Effector memory CD4-positive, alpha-beta T cell (primary cell): ENCODE measurements around the gene RPS14.
"Not testable (repeated sequence)": the region's sequence is repeated elsewhere in the genome, so short reads cannot be mapped to it uniquely, and the experiment has no call there.

Source experiments
- DNase-seq, 3 donors: peaks; one replicate each; pipeline ENCODE4 v3.0.0-alpha.2; 2020
- H3K27ac ChIP-seq: 2 replicates; pipeline ENCODE4 v1.7.0; 2013; ENCODE audit warnings: mild to moderate bottlenecking, low read length, moderate library complexity; ENCODE audit not compliant: insufficient read depth, poor library complexity, severe bottlenecking
- H3K27me3 ChIP-seq: replicated peaks from 2 replicates; pipeline ENCODE4 v1.7.0; 2013; ENCODE audit warnings: mild to moderate bottlenecking, low read length; ENCODE audit not compliant: insufficient read depth, control insufficient read depth, poor library complexity, severe bottlenecking
- H3K36me3 ChIP-seq: 2 replicates; pipeline ENCODE4 v1.7.0; 2013; ENCODE audit warnings: mild to moderate bottlenecking, low read length, moderate library complexity; ENCODE audit not compliant: control insufficient read depth, insufficient read depth
- H3K4me1 ChIP-seq: 2 replicates; pipeline ENCODE4 v1.7.0; 2013; ENCODE audit warnings: low read length, mild to moderate bottlenecking; ENCODE audit not compliant: control insufficient read depth, insufficient read depth, poor library complexity, severe bottlenecking
- H3K4me3 ChIP-seq: 2 replicates; pipeline ENCODE4 v1.7.0; 2013; ENCODE audit warnings: low read length, low read depth, mild to moderate bottlenecking; ENCODE audit not compliant: insufficient read depth, poor library complexity, severe bottlenecking
- H3K9me3 ChIP-seq: 2 replicates; pipeline ENCODE4 v1.7.0; 2013; ENCODE audit warnings: mild to moderate bottlenecking, low read length, moderate library complexity; ENCODE audit not compliant: control insufficient read depth

Gene RPS14

GRCh38 chr5:150481708-150481965, 32.1 kb upstream of the RPS14 start:
- H3K4me3 ChIP-seq, result no peak overlapping the region
- H3K27me3 ChIP-seq, result peaks cover 9% of the 10 kb centered on the region
- DNase-seq, result no peak
- H3K36me3 ChIP-seq, result no peaks in the 10 kb centered on the region
- no peak overlapping the region for H3K27ac ChIP-seq
- peaks cover 2% of the 10 kb centered on the region for H3K4me1 ChIP-seq
- no peaks in the 10 kb centered on the region for H3K9me3 ChIP-seq

- Histone ChIP-seq H3K4me1 (no peaks in the 10 kb centered on the region), H3K4me3 (no peak overlapping the region), H3K27me3 (no peaks in the 10 kb centered on the region), H3K36me3 (no peaks in the 10 kb centered on the region), H3K9me3 (no peaks in the 10 kb centered on the region), H3K27ac (no peak overlapping the region)
- no peak for DNase-seq
These were observed 29.9 kb upstream of the RPS14 start for GRCh38 chr5:150479416-150479815.

GRCh38 chr5:150476568-150476967, 27.0 kb upstream of the RPS14 start:
- H3K36me3 ChIP-seq, H3K4me3 ChIP-seq, H3K4me1 ChIP-seq, H3K9me3 ChIP-seq, DNase-seq, H3K27me3 ChIP-seq, H3K27ac ChIP-seq: not testable (repeated sequence)

- Histone ChIP-seq H3K4me1 (no peaks in the 10 kb centered on the region), H3K4me3 (no peak overlapping the region)
These were observed 24.3 kb upstream of the RPS14 start for GRCh38 chr5:150473673-150474358.

GRCh38 chr5:150469718-150470469, 20.4 kb upstream of the RPS14 start:
- H3K27ac ChIP-seq, result no peak overlapping the region
- no peak overlapping the region for H3K4me3 ChIP-seq
- H3K9me3 ChIP-seq, result no peaks in the 10 kb centered on the region
- H3K27me3 ChIP-seq, result no peaks in the 10 kb centered on the region
- no peaks in the 10 kb centered on the region for H3K36me3 ChIP-seq
- no peaks in the 10 kb centered on the region for H3K4me1 ChIP-seq
- DNase-seq, result no peak

More at GRCh38 chr5:150473673-150474358, 24.3 kb upstream of the RPS14 start:
- Histone ChIP-seq H3K27me3 (no peaks in the 10 kb centered on the region), H3K9me3 (no peaks in the 10 kb centered on the region), H3K36me3 (no peaks in the 10 kb centered on the region), H3K27ac (no peak overlapping the region)
- DNase-seq, result no peak

- Histone ChIP-seq H3K4me3 (no peak overlapping the region), H3K4me1 (no peaks in the 10 kb centered on the region), H3K27ac (no peak overlapping the region), H3K27me3 (no peaks in the 10 kb centered on the region), H3K9me3 (no peaks in the 10 kb centered on the region), H3K36me3 (no peaks in the 10 kb centered on the region)
- no peak for DNase-seq
These were observed 18.7 kb upstream of the RPS14 start for GRCh38 chr5:150468206-150468605.

GRCh38 chr5:150465927-150466326, 16.4 kb upstream of the RPS14 start:
- Histone ChIP-seq H3K36me3 (no peaks in the 10 kb centered on the region), H3K4me3 (no peak overlapping the region), H3K4me1 (no peaks in the 10 kb centered on the region), H3K27ac (no peak overlapping the region), H3K27me3 (no peaks in the 10 kb centered on the region), H3K9me3 (no peaks in the 10 kb centered on the region)
- no peak for DNase-seq

- no peaks in the 10 kb centered on the region for H3K9me3 ChIP-seq
- H3K36me3 ChIP-seq, result no peaks in the 10 kb centered on the region
- no peaks in the 10 kb centered on the region for H3K4me1 ChIP-seq
- no peaks in the 10 kb centered on the region for H3K27me3 ChIP-seq
- no peak overlapping the region for H3K4me3 ChIP-seq
- H3K27ac ChIP-seq, result no peak overlapping the region
- DNase-seq, result no peak
These were observed 15.0 kb upstream of the RPS14 start for GRCh38 chr5:150464554-150465012.

- Histone ChIP-seq H3K27me3 (no peaks in the 10 kb centered on the region), H3K27ac (no peak overlapping the region), H3K4me1 (peaks cover 6% of the 10 kb centered on the region), H3K36me3 (no peaks in the 10 kb centered on the region), H3K9me3 (no peaks in the 10 kb centered on the region), H3K4me3 (no peak overlapping the region)
- no peak for DNase-seq
These were observed 11.7 kb upstream of the RPS14 start for GRCh38 chr5:150461231-150461630.

GRCh38 chr5:150460781-150461180, 11.2 kb upstream of the RPS14 start:
- Histone ChIP-seq H3K27me3 (no peaks in the 10 kb centered on the region), H3K36me3 (no peaks in the 10 kb centered on the region), H3K27ac (no peak overlapping the region), H3K4me1 (peaks cover 6% of the 10 kb centered on the region), H3K4me3 (no peak overlapping the region), H3K9me3 (no peaks in the 10 kb centered on the region)
- no peak for DNase-seq
